ENCODE measurements around the gene DSG3.

DSG3 gene

DNA sequence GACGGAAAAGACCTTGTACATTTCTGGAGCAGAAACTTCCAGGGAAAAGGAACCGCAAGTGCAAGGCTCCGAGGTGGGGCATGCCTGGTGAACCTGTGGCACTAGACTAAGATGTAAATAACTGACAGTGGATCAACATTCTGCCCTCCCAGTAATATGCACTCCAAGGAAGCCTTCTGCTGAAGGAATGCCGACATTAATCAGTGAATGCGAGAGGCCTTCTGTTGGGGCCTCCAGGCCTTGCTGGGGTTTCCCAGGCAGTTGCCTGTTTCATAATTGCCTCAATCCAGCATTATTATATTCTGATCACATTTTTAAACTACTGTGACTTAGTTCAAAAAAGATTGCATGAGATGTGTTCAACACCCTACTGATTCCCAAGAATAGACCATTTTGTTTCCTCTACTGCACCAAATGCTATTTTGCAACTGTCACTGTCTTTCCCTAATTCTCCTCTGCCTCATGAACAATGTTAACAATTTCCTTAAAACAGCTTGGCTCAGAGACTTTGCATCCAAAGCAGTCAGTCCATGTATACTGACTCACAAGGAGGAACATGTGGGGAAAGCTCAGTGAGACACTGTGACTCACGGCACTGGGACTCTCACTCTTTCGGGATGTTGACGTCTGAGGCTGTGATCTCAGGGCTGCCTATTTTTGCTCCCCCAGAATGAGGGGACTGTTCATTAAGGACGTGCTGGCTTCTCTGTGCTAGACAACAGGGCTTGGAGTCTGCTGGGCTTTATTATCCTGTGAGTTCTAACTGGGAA, 39.9 kb downstream of the DSG3 start:
- H3K4me3 ChIP-seq (replicated peaks; ENCODE audit: low read depth, low read length) = no peak overlapping the region
- TF ChIP-seq, protein P1, sequence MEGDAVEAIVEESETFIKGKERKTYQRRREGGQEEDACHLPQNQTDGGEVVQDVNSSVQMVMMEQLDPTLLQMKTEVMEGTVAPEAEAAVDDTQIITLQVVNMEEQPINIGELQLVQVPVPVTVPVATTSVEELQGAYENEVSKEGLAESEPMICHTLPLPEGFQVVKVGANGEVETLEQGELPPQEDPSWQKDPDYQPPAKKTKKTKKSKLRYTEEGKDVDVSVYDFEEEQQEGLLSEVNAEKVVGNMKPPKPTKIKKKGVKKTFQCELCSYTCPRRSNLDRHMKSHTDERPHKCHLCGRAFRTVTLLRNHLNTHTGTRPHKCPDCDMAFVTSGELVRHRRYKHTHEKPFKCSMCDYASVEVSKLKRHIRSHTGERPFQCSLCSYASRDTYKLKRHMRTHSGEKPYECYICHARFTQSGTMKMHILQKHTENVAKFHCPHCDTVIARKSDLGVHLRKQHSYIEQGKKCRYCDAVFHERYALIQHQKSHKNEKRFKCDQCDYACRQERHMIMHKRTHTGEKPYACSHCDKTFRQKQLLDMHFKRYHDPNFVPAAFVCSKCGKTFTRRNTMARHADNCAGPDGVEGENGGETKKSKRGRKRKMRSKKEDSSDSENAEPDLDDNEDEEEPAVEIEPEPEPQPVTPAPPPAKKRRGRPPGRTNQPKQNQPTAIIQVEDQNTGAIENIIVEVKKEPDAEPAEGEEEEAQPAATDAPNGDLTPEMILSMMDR (IDR thresholded peaks at IDR 0.05; ENCODE audit: low read depth, low read length, missing control alignments) = no peak
- DNase-seq (ENCODE audit: extremely low read depth, low read depth) = no peak

DNA sequence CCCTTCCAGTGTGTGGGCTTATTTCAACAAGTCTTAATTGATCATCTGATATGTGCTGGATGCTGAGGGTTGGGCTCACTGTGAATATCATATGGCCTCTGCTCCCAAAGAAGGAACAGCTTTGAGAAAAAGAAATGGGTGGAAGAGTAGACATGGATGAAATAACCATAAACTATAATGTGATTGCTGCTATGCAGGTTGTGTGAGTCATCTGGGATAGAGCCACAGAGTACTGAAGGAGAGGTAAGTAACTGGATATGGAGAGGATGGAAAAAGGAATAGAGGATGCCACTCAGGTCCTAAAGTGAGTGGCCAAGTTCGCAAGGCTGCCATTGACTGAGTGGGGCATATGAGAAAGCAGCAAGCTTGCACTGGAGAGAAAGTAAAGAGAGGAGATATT, 41.8 kb downstream of the DSG3 start:
- H3K4me3 ChIP-seq (replicated peaks; ENCODE audit: low read depth, low read length) = no peak overlapping the region
- DNase-seq (ENCODE audit: extremely low read depth, low read depth) = no peak
- TF ChIP-seq, protein P1 (IDR thresholded peaks at IDR 0.05; ENCODE audit: low read depth, low read length, missing control alignments) = no peak

DNA sequence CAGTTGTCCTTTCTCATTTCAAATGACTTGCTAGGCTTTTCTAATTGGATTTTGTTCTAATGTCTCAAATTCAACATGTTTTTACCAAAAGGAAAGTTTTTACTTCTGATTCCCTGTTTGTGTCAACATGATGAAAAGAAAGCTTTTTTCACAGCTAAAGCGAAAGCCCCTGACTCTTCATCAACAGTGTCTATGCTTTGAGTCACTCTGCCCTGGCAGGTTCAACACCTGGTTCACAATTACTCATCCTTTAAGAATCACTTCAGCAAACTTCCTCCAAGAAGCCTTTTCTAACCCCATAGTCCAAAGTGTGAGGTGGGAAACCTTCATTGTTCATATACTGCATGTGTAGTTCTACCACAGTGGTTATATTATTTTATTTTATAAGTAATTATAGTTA, 42.8 kb downstream of the DSG3 start:
- TF ChIP-seq, protein P1 (IDR thresholded peaks at IDR 0.05; ENCODE audit: low read depth, low read length, missing control alignments) = no peak
- no peak overlapping the region for H3K4me3 ChIP-seq (replicated peaks; ENCODE audit: low read depth, low read length)
- no peak for DNase-seq (ENCODE audit: extremely low read depth, low read depth)

DNA sequence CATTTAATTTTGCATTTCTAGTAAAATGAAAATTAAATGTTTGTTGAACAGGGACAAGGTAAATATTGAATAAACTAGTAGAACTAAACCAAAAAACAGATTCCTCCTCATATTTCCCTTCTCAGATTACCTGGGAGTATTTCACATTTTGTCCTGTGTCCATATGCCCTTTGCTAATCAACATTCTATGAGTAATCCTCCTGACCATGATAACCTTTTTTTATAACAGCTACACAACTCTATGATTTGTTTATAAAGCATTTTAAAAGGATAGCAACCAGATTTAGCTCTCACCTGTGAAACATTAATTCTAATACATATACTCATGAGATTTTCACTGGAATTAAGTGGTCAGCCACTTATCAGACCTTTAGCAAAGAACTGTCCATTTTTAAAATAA, 43.3 kb downstream of the DSG3 start:
- TF ChIP-seq, protein P1 (IDR thresholded peaks at IDR 0.05; ENCODE audit: low read depth, low read length, missing control alignments) = no peak
- no peak overlapping the region for H3K4me3 ChIP-seq (replicated peaks; ENCODE audit: low read depth, low read length)
- DNase-seq (ENCODE audit: extremely low read depth, low read depth) = no peak

DNA sequence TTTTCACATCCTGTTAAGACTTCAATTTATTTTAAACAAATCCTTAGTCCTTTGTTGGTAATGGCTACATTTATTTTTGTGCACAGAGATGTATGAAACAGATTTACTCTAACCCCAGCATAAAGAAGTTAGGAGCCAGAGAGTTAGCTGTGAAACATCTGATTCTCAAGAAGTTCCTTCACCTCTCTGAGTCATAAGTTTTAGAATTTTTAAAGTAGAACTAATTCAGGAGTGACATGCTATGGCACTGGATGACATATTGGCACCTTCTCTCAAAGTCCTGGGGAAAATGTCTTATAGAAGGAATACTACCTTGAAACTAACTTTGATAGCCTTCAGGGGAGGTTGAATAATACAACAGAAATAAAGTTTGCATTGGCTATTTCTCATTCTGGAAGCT, 44.0 kb downstream of the DSG3 start:
- TF ChIP-seq, protein P1 (IDR thresholded peaks at IDR 0.05; ENCODE audit: low read depth, low read length, missing control alignments) = no peak

DNA sequence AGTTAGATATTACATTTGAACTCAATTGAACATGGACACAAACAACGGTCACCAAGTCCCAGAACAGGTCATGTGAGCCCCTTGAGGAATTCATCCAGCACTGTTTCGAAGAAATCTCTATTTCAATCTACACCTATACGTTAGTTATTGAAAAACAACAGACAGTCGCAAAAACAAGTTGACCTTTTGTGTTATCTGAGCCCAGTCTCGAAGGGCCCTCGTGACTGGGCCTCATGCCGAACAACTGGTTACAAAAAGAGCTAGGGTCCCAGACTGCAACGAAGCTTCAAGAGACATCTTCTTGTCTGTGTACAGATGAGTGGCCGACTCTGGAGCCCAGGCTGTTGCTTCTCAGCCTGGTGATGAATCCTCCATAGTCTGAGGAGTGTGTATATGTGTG, 45.1 kb downstream of the DSG3 start:
- no peak overlapping the region for H3K4me3 ChIP-seq (replicated peaks; ENCODE audit: low read depth, low read length)
- TF ChIP-seq, protein P1 (IDR thresholded peaks at IDR 0.05; ENCODE audit: low read depth, low read length, missing control alignments) = no peak
- no peak for DNase-seq (ENCODE audit: extremely low read depth, low read depth)

More for the DNA sequence above, 44.0 kb downstream of the DSG3 start:
- H3K4me3 ChIP-seq (replicated peaks; ENCODE audit: low read depth, low read length) = no peak overlapping the region
- DNase-seq (ENCODE audit: extremely low read depth, low read depth) = no peak

DNA sequence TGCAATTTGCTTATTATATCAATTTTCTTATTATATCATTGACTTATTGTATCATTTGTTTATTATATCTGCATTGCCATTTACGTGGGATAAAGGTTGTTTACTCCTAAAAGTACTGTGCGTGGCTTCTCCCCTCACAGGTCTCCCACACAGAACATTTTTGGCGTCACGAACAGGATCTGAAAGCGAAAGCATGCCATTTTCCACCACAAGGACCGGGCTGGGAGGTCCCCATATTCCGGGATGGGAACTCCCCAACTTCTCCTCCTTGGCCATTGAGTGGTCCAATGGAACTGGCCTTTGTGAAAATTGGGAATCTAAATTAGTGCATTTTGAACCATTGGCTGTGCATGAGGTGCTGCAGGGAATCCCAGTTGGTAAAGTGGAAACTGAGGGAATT, 45.6 kb downstream of the DSG3 start:
- TF ChIP-seq, protein P1 (IDR thresholded peaks at IDR 0.05; ENCODE audit: low read depth, low read length, missing control alignments) = no peak
- DNase-seq (ENCODE audit: extremely low read depth, low read depth) = no peak
- H3K4me3 ChIP-seq (replicated peaks; ENCODE audit: low read depth, low read length) = no peak overlapping the region
